Measurements from ENCODE around the gene FLRT2.

FLRT2 gene

DNA sequence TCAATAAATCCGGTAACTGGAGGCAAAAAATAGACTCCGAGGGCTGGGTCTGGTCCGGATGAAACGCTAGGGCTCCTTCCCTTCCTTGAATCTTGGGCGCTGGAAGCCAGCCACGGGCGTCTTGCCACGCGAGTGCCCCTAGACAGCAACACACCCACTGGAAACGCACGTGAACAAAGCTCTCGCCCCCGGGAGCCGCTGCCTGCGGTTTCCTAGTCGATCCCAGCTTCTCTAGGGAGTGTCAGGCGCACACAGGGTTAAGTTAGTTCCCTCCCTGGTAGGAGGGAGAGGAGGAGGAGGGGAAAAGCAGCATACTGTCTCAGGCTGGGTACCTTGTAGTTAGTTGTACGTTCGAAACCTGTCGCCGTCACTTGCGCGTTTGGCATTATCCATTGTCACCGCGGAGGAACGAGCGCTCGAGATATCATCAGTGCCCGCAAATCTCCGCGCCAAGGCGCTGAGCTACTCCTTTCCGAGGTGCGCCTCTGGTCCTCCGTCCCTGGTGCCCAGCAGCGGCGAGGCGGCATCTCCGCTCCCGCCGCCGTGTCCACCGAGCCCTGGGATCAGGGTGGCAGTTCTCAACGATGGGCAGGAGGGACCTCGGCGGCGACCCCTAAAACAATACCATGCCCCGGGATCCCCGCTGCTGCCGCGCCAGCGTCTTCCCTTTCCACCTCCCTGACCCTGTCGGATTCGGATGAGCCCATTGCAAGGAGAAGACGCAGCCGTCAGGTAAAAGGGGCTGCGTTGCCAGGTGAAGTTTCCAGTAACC, at the start of gene FLRT2:
Gene FLRT2, plus strand, starts transcription at position 342 of the 772 bp plus-strand sequence. CDS start 91,371 bp downstream, outside the sequence.
- no peak for DNase-seq (ENCODE audit: low read depth in 2 of 2)

DNA sequence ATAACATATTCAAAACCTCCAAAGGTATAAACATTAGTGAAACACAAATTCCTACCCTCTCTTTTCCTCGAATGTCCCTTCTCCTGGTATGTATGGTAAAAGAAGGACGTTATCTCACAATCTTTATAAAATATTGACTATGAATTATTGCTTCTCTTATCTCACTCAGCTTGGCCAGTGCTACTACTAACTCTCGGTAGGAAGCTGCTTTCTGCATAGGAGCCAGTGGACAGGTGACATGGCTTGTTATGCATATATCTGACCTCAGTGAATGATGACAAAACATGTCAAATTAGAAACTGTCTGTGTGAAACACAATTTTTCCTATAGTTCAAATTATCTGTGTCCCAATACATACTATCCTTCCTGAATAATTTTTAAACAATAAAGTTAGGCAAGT, 48.5 kb upstream of the FLRT2 start:
- no peak for DNase-seq (ENCODE audit: low read depth in 2 of 2)

DNA sequence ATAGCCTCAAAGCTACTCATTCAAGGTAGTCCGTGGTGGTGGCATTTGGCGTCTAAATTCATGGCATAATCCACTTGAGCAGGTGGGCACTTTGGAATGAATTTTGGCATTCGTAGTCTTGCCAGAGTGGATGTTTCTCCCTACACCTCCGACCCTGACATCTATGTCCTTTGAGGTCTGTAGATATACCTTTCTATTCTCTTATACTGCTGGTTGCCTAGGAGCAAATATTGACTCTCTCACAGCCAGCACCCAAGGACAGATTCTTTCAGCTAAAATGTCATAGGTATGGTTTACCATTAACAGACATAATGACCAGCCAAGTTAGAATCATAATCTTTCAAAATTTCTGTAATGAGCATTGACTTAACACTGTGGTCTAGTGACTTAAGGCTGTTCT, 47.4 kb upstream of the FLRT2 start:
- DNase-seq (ENCODE audit: low read depth in 2 of 2), result no peak

DNA sequence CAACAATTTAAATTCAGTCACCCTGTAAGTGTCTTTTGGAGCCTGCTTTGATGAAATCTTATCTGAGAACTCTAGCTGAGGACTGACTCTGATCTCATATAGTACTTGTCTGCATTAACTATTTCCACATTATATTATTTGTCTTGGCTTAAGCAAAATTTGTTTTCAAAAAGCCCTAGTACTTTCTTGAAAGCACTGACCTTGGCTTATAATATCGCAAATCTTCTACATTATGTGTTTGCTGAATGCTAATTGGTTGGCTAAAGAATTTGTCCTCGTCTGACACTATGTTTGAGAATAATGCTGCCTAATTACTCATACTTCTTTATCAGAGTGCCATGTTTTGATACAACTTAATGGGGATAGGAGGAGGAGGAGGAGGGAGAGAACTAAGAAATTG, 46.9 kb upstream of the FLRT2 start:
- no peak for DNase-seq (ENCODE audit: low read depth in 2 of 2)

- DNase-seq (ENCODE audit: low read depth in 2 of 2), result no peak
These were observed 46.3 kb upstream of the FLRT2 start for GRCh38 chr14:85483652-85484051.

GRCh38 chr14:85487215-85487614, 42.7 kb upstream of the FLRT2 start:
- DNase-seq (ENCODE audit: low read depth in 2 of 2), result no peak

GRCh38 chr14:85501751-85502150, 28.2 kb upstream of the FLRT2 start:
- DNase-seq (ENCODE audit: low read depth in 2 of 2), result no peak

DNA sequence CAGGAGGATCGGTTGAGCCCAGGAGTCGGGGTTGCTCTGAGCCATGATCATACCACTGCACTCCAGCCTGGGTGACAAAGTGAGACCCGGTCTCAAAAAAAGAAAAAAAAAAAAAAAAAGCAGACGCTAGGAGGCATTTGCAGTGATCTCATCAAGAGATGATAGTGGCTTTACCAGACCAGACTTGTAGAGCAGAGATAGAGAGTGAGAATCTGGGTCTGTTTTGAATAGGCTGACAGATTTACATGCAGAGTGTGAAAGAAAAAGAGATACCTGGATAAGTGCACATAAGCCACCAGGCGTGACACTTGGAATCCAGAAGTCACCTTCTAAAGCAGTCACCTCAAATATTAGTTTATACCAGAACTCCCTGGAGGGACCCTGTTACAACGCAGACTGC, 21.1 kb upstream of the FLRT2 start:
- DNase-seq (ENCODE audit: low read depth in 2 of 2), result no peak

DNA sequence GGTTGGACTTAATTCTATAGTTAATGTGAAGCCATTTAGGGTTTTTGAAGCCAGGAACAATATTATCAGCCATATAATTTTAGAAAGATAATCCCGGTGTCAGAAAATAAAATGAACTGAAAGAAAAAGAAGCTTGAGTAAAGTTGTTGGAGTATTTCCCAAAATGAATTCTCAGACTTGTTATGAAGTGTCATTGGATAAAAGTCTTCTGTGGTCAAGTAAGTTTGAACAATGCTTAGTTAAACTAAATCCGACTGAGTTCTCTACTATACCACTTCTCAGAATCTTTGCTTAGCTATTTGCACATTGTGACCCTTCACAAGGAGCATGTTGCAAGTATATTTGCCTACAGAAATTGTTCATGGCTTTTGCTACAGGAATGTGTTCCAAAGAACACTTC, 17.5 kb upstream of the FLRT2 start:
- no peak for DNase-seq (ENCODE audit: low read depth in 2 of 2)

GRCh38 chr14:85514487-85514886, 15.5 kb upstream of the FLRT2 start:
- no peak for DNase-seq (ENCODE audit: low read depth in 2 of 2)

GRCh38 chr14:85516239-85517113, 13.5 kb upstream of the FLRT2 start:
- DNase-seq (ENCODE audit: low read depth in 2 of 2), result no peak

- no peak for DNase-seq (ENCODE audit: low read depth in 2 of 2)
These were observed 12.7 kb upstream of the FLRT2 start for GRCh38 chr14:85517114-85517688.

GRCh38 chr14:85519661-85520305, 10.2 kb upstream of the FLRT2 start:
- DNase-seq (ENCODE audit: low read depth in 2 of 2), result no peak

GRCh38 chr14:85520581-85520980, 9.4 kb upstream of the FLRT2 start:
- DNase-seq (ENCODE audit: low read depth in 2 of 2), result no peak

- no peak for DNase-seq (ENCODE audit: low read depth in 2 of 2)
These were observed 6.3 kb upstream of the FLRT2 start for GRCh38 chr14:85523624-85524023.

DNA sequence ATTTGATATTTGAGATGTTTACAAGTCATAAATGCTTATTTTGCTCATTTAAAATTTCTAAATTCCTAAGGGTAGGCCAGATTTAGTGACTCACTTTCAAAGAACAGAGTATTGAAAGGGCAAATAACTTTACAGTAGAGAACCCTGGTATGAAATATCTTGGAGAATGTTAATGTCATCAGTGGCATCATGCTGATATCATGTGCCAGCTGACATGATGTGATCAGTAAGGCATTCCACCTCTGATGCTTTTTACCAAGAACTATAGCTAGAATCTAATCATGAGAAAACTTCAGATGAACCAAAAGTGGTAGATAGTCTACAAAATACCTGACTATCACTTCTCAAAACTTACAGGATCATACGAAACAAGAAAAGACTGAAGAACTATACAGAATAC, 2.9 kb upstream of the FLRT2 start:
- DNase-seq (ENCODE audit: low read depth in 2 of 2), result no peak

- DNase-seq (ENCODE audit: low read depth in 2 of 2), result no peak
These were observed 2.4 kb upstream of the FLRT2 start for GRCh38 chr14:85527445-85528035.

DNA sequence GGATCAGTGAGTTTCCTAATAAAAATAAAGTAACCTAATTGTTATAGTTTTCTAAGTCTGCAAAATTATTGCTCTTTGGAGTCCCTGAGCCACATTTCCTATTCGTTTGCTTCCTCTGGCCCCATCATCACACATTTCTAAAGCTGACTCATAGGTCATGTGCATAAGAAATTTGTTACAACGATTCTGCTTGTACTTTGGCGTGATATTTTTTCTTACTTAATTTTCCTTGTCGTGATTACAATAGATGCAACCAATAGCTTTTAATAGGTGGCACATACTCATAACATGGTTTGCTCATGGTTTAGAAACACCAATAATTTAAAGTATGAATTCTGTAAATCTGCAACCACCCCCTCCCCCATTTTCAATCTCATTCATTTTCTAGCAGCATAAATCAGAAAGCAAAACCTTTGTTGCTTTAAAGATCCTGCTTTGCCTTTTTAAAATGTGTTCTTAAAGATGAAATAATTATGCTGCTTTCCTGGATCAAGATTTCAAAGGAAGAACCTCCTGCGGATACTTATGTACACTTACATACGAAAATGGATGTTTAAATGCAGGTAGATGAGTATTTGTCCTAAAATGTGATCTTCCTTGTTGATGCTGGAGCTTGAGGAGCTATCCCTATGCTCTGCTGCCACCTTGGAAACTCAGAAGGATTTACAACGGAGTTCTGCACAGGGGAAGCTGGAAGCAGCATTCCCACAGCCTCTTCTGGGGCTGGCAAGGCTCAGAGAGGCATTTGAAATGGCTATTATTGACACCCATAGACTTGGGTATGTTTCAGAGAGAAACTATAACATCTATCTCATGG, 1.7 kb upstream of the FLRT2 start:
- DNase-seq (ENCODE audit: low read depth in 2 of 2), result no peak

GRCh38 chr14:85528897-85529631, 880 bp upstream of the FLRT2 start:
- no peak for DNase-seq (ENCODE audit: low read depth in 2 of 2)

GRCh38 chr14:85530626-85531025, 682 bp downstream of the FLRT2 start:
- DNase-seq (ENCODE audit: low read depth in 2 of 2), result no peak
